Mesenteric fat pad (tissue), 1 donor: Measurements from ENCODE around the gene SNX15. TPM values are rescaled to one million over a fixed set of nuclear protein-coding genes. Genes with fewer than 3 reads are reported as not detected.
"Not testable (repeated sequence)": the region's sequence is repeated elsewhere in the genome, so short reads cannot be mapped to it uniquely, and the experiment has no call there.

Experiments used
- DNase-seq: peaks from one replicate; pipeline ENCODE4 v3.0.0-alpha.2; 2020; ENCODE audit warnings: low spot score
- total RNA-seq: library from RNA; stranded (reverse); fragmentation: NEBNext Ultra II Directional; extraction: Animal tissue kit (Norgen Biotek cat#: 25700); gene quantifications from one replicate; pipeline ENCODE4 v1.2.1, GENCODE V29; 2021
- donor health status: DM: yes; HTN: yes; CAD: no.

SNX15 gene
- total RNA-seq, 1 donor from 2014 or later: 27.6 TPM

- no peak for DNase-seq
These were observed 12.5 kb upstream of the SNX15 start for GRCh38 chr11:65014726-65015227.

GRCh38 chr11:65016705-65017104, 10.5 kb upstream of the SNX15 start:
- DNase-seq: no peak

GRCh38 chr11:65017937-65018336, 9.3 kb upstream of the SNX15 start:
- DNase-seq: no peak

- no peak for DNase-seq
These were observed 7.4 kb upstream of the SNX15 start for GRCh38 chr11:65019824-65020223.

GRCh38 chr11:65021003-65021402, 6.2 kb upstream of the SNX15 start:
- no peak for DNase-seq

- DNase-seq: no peak
These were observed 5.7 kb upstream of the SNX15 start for GRCh38 chr11:65021509-65021908.

- DNase-seq: not testable (repeated sequence)
These were observed 3.7 kb upstream of the SNX15 start for GRCh38 chr11:65023502-65023901.

GRCh38 chr11:65026810-65027209, 429 bp upstream of the SNX15 start:
- DNase-seq: no peak

GRCh38 chr11:65032216-65032615, 5.0 kb downstream of the SNX15 start:
- no peak for DNase-seq

- DNase-seq: no peak
These were observed 7.2 kb downstream of the SNX15 start for GRCh38 chr11:65034423-65034822.

- DNase-seq: no peak
These were observed 8.3 kb downstream of the SNX15 start for GRCh38 chr11:65035579-65035978.

GRCh38 chr11:65036931-65037330, 9.7 kb downstream of the SNX15 start:
- DNase-seq: no peak

- no peak for DNase-seq
These were observed 13.2 kb downstream of the SNX15 start for GRCh38 chr11:65040520-65040846.

GRCh38 chr11:65040847-65041622, 13.8 kb downstream of the SNX15 start, which contains the start of gene SAC3D1:
TSS of gene SAC3D1 (plus strand) at chr11:65041210. CDS start at chr11:65041293, 83 bp downstream.
- peak; percentile 96 for DNase-seq

GRCh38 chr11:65042891-65043290, 15.7 kb downstream of the SNX15 start:
- no peak for DNase-seq

GRCh38 chr11:65043881-65044501, 16.8 kb downstream of the SNX15 start:
- DNase-seq: no peak

- no peak for DNase-seq
These were observed 17.8 kb downstream of the SNX15 start for GRCh38 chr11:65045061-65045460.

GRCh38 chr11:65045728-65046127, 18.5 kb downstream of the SNX15 start:
- DNase-seq: no peak

GRCh38 chr11:65047581-65048422, 20.6 kb downstream of the SNX15 start:
- no peak for DNase-seq

- no peak for DNase-seq
These were observed 24.2 kb downstream of the SNX15 start for GRCh38 chr11:65051398-65051858.

GRCh38 chr11:65053827-65054508, 26.7 kb downstream of the SNX15 start:
- no peak for DNase-seq
